HG03342 (cell line): ENCODE data around the gene CD33.
"Not testable (repeated sequence)": the region's sequence is repeated elsewhere in the genome, so short reads cannot be mapped to it uniquely, and the experiment has no call there.

Source experiments
- ATAC-seq: cut with Tn5 transposase; IDR thresholded peaks from one replicate; pipeline ENCODE4 v1.9.1; 2021; ENCODE audit warnings: mild to moderate bottlenecking, moderate library complexity; ENCODE audit not compliant: unreplicated experiment

Gene CD33

DNA sequence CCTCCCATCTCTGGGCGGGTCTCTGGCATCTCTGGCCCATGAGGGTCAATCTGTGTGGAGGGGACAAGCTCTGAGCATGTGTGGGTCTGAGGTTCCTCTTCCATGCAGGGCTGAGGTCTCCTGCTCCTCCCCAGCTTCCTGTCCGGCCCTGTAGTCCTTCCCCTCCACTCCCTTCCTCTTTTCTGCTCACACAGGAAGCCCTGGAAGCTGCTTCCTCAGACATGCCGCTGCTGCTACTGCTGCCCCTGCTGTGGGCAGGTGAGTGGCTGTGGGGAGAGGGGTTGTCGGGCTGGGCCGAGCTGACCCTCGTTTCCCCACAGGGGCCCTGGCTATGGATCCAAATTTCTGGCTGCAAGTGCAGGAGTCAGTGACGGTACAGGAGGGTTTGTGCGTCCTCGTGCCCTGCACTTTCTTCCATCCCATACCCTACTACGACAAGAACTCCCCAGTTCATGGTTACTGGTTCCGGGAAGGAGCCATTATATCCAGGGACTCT is at the start of gene CD33:
CD33 (plus strand) TSS at position 183 of the 496 bp plus-strand sequence; CDS start at position 222, 39 bp downstream.
- ATAC-seq, result not testable (repeated sequence)

DNA sequence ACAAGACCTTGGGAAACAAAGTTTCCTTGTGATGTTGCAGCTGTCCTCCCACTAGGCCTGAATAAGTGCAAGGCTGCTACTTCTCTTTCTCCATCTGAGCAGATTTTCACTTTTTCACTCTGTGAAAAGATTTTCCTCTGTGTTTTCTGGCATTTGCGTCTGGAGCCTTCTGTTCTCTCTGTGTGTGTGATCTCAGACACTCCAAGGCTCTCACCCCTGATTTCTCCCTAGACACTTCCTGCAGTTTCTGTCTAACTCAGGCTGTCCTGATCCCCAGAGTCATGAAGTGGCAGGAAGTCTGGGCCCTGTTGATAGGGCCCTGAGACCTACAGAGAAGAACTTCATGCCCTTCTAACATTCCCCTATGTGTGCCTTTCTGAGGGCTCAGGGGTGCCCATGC is 45.6 kb upstream of the CD33 start:
- ATAC-seq, result no peak

DNA sequence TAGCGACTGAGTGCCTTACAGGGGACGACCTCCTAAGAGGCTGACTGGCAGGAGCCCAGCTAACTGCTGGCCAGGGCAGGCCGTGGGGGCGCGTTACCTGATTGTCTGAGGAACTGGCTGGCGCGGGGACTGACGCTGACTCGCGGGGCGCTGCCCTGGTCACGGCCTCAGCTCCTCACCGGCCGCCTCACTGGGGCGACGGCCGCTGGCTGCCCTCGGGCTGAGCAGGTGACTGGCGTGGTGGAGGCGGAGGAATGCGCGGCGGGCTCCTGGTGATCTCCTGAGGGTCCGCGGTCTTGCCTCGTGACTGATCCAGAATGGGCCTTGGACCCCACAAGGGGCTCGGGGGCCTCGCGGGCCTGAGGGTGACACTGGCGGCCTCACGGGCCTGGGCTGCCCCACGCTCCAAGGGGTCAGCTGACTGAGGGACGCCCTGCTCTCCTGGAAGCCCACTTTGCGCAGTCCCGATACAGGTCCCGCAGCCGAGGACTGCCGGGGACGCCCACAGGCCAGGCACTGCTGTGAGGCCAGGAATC is 43.4 kb upstream of the CD33 start:
- no peak for ATAC-seq

DNA sequence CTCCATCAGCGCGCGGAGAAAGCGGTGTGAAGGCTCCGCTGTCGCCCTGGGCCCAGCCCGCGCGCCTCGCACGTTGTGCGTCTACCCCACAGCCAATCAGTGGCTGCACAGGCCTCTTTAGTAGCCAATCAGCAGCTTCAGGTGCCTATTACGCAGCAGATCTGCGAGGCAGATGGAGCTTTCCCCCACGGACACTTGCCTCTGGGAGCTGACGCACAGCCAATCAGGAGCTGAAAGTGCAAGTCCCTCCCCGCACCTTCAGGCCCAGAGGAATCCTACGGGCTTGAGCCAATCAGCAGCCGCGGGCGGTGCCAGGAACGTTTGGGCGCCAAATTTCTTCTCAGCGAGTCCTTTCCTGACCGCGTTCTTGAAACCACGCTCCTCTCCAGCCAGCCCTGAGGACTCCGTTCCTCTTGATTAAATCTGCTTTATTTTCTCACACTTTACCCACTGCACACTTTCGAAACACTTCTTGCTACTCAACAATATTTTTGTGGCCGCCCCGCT is 42.9 kb upstream of the CD33 start:
- no peak for ATAC-seq

DNA sequence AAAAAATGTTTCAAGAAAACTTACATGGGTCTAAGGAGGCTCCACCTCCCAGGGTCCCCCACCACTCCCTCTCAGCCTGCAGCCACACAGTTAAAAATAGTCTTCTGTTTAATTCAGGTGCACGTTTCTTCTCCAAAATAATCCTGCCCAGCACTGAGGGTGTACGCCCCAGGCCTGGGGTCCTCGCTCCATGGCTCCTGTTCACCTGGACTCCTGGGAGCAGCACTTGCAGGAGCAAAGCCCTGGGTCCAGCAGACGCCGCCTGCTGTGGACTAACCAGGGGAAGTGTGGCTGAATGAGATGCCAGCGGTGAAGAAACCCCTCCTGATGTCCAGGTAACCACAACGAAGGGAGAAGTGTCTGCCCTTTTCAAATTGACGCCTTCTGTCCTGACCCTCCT is 41.3 kb upstream of the CD33 start:
- no peak for ATAC-seq

DNA sequence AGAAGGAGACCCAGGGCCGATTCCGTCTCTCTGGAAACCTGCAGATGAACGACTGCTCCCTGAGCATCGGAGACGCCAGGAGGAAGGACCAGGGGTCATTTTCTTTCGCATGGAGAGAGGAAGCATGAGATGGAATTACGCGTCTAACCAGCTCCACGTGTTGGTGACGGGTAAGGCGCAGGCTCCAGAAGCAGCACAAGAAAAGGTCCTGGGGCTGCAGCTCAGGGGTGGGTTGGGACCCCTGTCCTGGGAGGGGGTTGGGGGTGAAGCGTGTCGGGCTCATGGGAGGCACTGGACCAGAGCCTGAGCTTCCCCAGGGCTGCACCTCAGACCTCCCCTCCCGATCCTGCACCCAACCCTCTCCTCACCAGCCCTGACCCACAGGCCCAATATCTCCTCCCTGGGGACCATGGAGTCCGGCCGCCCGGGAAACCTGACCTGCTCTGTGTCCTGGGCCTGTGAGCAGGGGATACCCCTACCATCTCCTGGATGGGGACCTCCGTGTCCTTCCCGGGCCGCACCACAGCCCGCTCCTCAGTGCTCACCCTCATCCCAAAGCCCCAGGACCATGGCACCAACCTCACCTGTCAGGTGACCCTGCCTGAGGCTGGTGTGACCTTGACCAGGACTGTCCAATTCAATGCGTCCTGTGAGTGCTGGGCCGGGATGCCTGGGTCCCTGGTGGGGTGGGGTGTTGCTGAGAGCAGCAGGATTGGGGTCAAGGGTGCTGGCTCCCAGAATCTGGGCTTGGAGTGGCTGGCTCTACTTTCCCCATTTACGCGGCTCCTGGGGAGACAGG is 39.6 kb upstream of the CD33 start:
- no peak for ATAC-seq

DNA sequence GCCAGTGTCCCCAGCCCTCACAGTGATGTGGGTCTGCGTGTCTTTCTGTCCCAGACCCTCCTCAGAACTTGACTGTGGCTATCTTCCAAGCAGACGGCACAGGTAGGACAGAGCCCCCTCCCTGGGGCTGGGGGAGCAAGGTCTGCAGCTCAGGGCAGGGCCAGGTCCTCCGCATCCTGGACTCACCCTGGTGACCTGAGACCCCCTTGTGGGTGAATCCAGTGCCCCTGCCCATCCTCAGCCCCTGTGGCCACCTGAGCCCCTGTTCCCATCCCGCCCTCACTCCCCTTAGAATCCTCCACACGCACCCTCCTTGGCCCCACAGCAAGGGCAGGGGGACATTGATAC is 39.0 kb upstream of the CD33 start:
- no peak for ATAC-seq

DNA sequence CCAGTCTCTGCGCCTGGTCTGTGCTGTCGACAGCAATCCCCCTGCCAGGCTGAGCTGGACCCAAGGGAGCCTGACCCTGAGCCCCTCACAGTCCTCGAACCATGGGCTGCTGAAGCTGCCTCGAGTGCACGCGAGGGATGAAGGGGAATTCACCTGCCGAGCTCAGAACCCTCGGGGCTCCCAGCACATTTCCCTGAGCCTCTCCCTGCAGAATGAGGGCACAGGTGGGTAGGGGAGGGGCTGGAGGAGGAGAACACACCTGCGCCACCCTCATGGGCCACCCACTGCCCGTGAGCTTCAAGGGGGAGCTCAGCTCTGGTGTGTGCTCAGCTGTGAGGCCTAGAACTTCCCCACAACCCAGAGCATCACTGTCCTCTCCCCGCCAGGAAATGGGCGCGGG is 38.6 kb upstream of the CD33 start:
- ATAC-seq, result no peak

DNA sequence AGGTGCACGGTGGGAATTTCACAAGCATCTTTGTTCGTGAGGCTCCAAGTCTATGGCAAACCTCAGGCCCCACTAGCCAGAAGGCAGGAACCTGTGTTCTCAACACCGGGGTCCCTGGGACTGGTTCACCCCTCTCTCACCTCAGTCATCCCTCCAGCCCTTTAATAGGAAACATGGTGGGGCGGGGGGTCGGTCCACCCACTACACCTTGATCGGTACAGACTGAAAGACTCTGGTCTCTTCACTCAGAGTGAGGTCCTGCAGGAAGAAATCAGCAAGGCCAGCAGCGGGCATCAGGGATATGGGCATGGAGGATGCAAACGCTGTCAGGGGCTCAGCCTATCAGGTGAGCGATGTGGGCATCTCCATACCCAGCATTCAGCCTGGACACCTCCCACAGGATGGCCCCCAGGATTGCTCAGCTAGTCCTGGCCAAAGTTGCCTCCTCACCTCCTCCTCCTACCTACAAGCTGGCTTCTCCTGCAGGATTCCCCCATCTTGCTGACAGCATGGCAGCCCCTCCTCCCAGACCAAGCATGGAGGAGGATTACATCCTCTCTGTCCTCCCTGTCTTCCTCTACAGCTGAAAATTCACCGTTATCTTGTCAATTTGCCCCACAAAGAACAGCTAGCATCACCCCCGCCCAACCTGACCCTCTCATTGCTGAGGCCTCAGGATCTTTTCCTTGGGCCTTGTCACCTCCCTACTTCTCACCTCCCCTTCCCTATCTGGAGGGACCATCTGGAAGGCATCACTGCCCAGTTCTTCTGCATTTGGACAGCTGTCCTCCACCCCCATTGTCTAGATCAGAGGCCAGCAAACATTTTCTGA is 37.3 kb upstream of the CD33 start:
- ATAC-seq, result no peak

DNA sequence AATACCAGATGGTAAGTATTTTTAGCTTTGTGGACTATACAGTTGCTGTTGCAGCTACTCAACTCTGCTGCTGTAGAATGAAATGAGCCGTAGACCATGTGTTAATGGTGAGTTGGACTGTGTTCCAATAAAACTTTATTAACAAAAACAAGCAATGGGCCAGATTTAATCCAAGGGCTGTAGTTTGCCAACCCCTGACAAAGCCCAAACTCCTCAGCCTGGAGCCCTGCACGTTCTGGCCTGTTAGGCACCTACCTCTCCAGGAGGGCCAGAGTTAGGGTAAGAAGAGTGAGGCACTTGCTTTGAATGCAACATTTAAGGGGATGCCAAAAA is 36.7 kb upstream of the CD33 start:
- ATAC-seq, result no peak

DNA sequence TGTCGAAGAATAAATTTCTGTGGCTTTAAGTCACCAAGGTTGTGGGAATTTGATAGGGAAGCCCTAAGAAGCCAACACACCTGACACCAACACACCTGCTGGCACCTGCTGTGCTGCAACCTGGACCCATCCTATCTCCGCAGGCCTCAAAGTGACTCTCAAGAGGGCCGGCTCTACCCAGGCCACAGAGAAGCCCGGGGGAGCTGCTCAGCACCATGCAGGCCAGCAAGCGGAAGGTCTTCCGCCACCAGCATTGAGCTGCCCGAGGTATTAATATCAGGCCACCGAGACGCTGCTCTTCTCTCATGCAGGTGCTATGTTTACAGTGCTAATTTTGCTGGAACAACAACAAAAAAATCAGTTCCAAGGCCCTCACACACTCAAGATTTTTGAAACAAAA is 32.2 kb upstream of the CD33 start:
- no peak for ATAC-seq

DNA sequence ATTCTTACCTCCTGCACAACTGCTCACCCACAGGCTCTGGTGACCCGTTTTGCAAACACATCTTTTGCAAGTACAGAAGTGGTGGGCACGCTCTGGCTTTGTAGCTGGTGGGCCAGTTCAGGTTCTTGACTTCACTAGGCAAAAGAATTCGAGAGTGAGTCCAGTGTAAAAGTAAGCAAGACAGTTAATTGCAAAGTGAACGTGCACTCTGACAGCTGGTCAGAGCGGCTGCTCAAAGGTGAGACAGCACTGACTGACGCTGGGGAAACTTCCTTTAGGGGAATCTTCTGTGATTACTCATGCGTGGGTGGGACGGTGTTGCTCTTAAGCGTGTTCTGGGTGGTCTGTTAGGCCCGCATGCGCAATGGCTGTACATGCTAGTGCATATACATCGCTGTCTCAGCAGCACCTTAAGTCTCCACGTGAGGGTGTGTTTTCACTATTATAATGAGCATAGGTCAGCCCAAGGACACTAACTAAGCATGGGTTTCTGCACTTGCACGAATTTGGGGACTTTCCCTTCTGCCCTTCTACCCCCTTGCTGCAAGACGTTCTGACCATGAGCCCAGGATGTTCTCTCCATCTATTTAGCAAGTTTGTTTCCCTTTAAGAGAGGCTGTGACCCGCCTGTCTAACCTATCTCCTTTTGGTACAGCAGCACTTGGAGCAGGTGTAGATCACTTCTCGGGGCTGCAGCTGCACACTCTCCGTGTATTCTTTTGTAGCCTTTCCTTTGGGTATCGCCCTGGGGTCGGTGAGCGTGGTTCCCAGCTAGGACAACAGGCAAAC is 30.2 kb upstream of the CD33 start:
- no peak for ATAC-seq

DNA sequence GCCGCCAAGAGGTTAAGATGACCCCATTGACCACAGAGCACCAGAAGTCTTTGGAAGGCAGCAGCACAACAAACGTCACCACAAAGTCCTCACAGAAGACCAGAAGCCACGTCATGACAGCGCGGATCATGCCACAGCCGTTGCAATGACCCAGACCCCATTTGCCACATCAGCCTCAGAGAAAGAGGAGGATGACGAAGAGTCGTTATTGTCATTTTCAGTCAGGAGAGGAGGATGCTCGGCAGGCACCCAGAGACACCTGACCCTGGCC is 29.6 kb upstream of the CD33 start:
- ATAC-seq, result no peak

DNA sequence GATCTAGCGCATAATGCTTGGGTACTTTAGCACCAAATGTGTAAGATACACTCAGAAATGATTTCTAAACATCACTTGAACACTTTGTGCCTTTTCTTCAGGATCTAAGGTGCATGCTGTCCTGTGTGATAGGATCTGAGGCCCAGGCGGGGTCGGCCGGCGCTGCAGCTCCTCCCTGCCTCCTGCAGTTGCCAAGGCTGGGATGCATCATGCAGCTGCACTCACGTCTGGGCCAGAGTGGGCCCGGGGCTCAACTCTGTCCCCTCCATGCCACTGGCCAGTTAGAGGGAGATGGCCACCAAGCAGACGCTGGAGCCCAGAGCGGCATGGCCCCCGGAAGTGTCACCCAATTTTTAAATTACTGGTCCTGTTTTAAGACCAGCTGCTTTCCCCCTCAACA is 29.3 kb upstream of the CD33 start:
- no peak for ATAC-seq

DNA sequence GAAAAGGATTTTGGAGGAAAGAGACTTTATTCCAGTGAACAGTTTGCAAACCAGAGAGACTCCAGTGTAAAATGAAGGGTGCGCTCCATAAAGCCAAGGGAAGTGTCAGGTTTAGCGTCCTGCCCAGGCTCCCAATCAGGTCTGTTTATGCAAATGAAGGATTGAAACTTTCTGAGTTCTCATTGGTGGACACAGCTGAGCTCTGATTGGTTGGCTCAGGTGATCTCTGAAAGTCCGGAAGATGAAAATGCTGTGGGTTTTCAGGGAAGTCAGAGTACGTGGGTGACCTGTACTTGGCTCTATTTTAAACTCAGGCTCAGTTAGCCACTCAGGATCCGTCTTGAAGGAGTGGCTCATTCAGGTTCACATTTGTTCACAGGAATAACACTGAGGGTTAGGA is 28.7 kb upstream of the CD33 start:
- ATAC-seq, result no peak

DNA sequence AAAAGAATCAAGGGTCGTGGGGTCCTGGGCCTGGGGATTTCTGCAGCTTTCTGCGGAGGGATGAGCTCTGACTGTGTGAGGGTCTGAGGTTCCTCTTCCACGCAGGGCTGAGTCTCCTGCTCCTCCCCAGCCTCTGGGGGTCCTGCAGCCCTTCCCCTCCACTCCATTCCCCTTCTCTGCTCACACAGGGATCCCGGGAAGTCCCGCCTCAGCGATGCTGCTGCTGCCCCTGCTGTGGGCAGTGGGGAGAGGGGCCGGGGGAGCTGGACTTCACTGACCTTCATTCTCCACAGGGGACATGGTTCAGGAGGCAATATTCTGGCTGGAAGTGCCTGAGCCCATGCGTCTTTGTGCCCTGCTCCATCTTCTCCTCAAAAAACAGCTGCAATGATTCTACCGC is 26.2 kb upstream of the CD33 start:
- ATAC-seq, result no peak

DNA sequence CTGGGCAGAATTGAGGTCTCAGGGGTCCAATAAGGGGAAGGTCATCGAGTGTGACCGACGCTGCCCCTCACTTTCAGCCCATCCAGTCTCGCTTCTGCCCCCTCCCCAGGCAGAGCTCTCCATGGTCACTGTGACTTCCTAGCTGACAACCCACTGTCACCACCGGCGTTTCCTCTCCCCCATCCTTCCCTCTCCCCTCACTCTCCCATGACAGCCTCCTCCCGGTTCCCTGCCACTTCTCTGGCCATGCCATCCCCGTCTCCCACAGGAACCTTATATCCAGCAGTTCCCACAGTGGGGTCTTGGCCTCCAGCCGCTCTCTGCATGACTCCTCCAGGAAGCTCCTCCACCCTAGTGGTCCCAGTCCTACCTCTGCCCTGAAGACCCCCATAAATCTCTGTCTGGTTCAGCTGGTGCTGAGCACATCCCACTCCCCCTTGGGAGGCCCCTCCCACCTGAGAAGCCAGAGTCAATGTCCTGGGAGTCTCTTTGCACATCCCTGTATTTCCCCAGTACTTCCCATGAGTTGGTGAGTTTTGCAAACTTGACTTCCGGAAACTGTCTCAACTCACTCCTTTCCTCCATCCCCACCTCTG is 24.7 kb upstream of the CD33 start:
- ATAC-seq, result no peak

DNA sequence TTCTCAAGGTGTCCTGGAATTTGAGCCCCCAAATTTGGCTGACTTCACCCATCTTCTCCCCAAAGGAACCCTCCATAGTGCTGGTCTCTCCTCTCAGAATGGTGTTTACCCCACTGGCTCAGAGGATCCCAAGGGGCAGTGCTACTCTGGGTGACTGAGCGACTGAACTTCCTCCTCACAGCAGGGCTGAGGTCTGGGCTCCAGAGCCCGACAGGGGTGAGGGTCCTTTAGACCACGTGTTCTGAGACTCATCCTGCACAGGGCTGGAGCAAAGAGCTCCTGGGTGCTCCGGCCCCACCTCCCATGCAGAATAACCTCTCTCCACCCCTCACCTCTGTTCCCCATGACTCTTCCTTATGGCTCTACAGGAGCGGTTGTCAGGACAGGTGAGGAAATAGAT is 23.2 kb upstream of the CD33 start:
- no peak for ATAC-seq

DNA sequence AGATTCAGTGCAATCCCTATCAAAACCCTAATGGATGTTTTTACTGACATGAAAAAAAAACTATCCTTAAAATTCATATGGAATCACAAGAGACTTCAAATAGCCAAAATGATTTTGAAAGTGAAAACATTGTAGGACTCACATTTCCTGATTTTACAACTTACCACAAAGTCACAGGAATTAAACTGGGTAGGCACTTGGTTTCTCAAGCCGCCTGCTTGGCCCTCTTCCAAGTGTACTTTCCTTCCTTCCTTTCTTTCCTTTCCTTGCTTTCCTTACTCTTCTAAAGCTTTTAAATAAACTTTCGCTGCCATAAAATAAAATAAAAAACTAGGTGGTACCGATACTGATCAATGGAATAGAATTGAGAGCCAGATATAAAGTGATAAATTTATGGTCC is 21.0 kb upstream of the CD33 start:
- ATAC-seq, result no peak

DNA sequence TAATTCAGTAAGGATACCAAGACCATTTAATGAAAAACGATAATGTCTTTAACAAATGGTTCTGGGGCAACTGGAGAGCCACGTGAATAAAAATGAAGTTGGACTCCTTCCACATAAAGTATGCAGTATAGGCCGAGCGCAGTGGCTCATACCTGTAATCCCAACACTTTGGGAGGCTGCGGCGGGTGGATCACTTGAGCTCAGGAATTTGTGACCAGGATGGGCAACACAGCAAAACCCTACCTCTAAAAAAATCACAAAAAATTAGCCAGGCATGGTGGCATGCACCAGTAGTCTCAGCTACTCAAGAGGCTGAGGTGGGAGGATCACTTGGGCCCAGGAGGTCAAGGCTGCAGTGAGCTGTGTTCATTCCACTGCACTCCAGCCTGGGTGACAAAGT is 20.6 kb upstream of the CD33 start:
- ATAC-seq, result no peak

DNA sequence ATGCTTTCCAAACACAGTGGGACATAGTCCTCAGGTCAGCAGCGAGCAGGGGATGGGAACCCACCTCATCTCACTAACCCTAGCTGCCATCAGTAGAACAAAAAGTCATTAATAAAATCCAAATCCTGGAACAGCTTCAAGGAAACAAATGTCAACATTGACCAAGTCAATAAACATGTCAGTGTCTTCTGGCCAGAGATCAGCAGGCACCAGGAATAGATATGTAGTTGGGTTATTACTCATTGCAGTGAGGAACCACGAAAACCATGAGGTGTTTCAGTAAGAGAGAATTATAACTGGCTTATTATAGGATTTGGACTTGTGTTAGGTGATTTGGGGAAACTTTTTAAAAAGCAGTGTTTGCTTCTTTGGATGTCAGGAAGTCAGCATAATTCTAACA is 17.1 kb upstream of the CD33 start:
- no peak for ATAC-seq
